K562 (cell line): ENCODE measurements around the gene PTTG1IP. TPM values are rescaled to one million over a fixed set of nuclear protein-coding genes. Genes with fewer than 3 reads are reported as not detected.

Experiments used
- ATF3 ChIP-seq, 2 experiments: fragments of 450-650 bp in 1 of 2; sonication (generic) in 1 of 2; formaldehyde crosslinking in 1 of 2; IDR thresholded peaks in 1 of 2; conservative IDR thresholded peaks in 1 of 2; 2 replicates each; pipeline versions ENCODE4 v1.6.1 to v1.8.1; 2016 to 2023; ENCODE audit warnings: mild to moderate bottlenecking in 2 of 2, moderate library complexity in 2 of 2, inconsistent platforms in 1 of 2, missing genetic modification reagents in 1 of 2
- CXXC5 ChIP-seq: fragments of 250-450 bp; sonication (Bioruptor Pico); IDR thresholded peaks from 2 replicates; pipeline ENCODE4 v1.8.0; 2022; ENCODE audit warnings: inconsistent platforms, mild to moderate bottlenecking, moderate library complexity
- ETV5 ChIP-seq: sonication (generic); formaldehyde crosslinking; IDR thresholded peaks from 2 replicates; pipeline ENCODE4 v1.4.0; 2020; ENCODE audit warnings: low read depth, mild to moderate bottlenecking, missing genetic modification reagents
- HOXB6 ChIP-seq: fragments of 250-450 bp; sonication (Bioruptor Pico); IDR thresholded peaks from 2 replicates; pipeline ENCODE4 v1.5.1; 2022; ENCODE audit warnings: mild to moderate bottlenecking, borderline replicate concordance
- LCOR ChIP-seq: sonication (generic); formaldehyde crosslinking; IDR thresholded peaks from 2 replicates; pipeline ENCODE4 v1.8.0; 2022; ENCODE audit warnings: mild to moderate bottlenecking, missing genetic modification reagents
- NKRF ChIP-seq: fragments of 450-650 bp; IDR thresholded peaks from 2 replicates; pipeline ENCODE4 v1.6.1; 2016; ENCODE audit warnings: borderline replicate concordance
- SAFB2 ChIP-seq: fragments of 200-400 bp; formaldehyde crosslinking; IDR thresholded peaks from 2 replicates; pipeline ENCODE4 v1.6.1; 2018; ENCODE audit warnings: borderline replicate concordance, low read length, low read depth, moderate library complexity; ENCODE audit not compliant: severe bottlenecking
- SMARCE1 ChIP-seq: fragments of 450-650 bp; IDR thresholded peaks from 2 replicates; pipeline ENCODE4 v1.7.1; 2016; ENCODE audit warnings: mild to moderate bottlenecking
- SUPT5H ChIP-seq: fragments of 450-650 bp; IDR thresholded peaks from 2 replicates; pipeline ENCODE4 v1.6.1; 2016
- ZNF197 ChIP-seq: fragments of 200-800 bp; sonication (Bioruptor generic); IDR thresholded peaks from 2 replicates; pipeline ENCODE4 v1.6.1; 2016; ENCODE audit warnings: low read depth, missing genetic modification characterization, missing compliant biosample characterization
- ZNF354B ChIP-seq: fragments of 250-450 bp; sonication (Bioruptor Pico); IDR thresholded peaks from 2 replicates; pipeline ENCODE4 v1.4.0; 2020
- ZNF707 ChIP-seq: fragments of 250-450 bp; sonication (Bioruptor Pico); conservative IDR thresholded peaks from 2 replicates; pipeline ENCODE4 v1.8.0; 2022; ENCODE audit warnings: inconsistent platforms, mild to moderate bottlenecking, moderate library complexity
- polyA plus RNA-seq, 8 experiments: library from polyadenylated mRNA; depleted of rRNA in 4 of 8; stranded (reverse) in 5 of 8; unstranded in 3 of 8; fragments of >200 nt; fragmentation: Nextera tagmentation in 2 of 8; fragmentation: Illumina TruSeq in 1 of 8; extraction: Ambion mirVana in 2 of 8; extraction: Trizol in 1 of 8; gene quantifications; 2 replicates each; pipeline versions ENCODE4 v1.2.1 to v1.2.3, GENCODE V29; 2011 to 2014; ENCODE audit warnings: inconsistent platforms in 1 of 8, missing spikeins in 1 of 8
- total RNA-seq, 7 experiments: library from RNA; depleted of rRNA in 6 of 7; stranded (reverse); fragments of >200 nt in 6 of 7; fragmentation: Illumina TruSeq in 2 of 7; extraction: Trizol in 2 of 7; gene quantifications; 2 replicates each; pipeline versions ENCODE4 v1.2.1 to v1.2.3, GENCODE V29; 2011 to 2021; ENCODE audit warnings: low replicate concordance in 1 of 7
- TF ChIP-seq, protein P1 (sequence below): fragments of 150-350 bp; conservative IDR thresholded peaks from 2 replicates; pipeline ENCODE4 v1.6.1; 2014; ENCODE audit warnings: low read length
- TF ChIP-seq, protein P2 (sequence below): sonication (generic); formaldehyde crosslinking; IDR thresholded peaks from 2 replicates; pipeline ENCODE4 v1.8.0; 2022; ENCODE audit warnings: mild to moderate bottlenecking, missing genetic modification reagents
- TF ChIP-seq, protein P3 (sequence below), 3 experiments: fragments of 200-800 bp in 1 of 3; fragments of 250-450 bp in 1 of 3; fragments of 450-650 bp in 1 of 3; sonication (Bioruptor Pico) in 1 of 3; sonication (Bioruptor generic) in 1 of 3; formaldehyde crosslinking in 1 of 3; IDR thresholded peaks; 2 replicates each; pipeline versions ENCODE4 v1.6.1 to v1.8.0; 2016 to 2022; ENCODE audit warnings: mild to moderate bottlenecking in 2 of 3, missing genetic modification characterization in 2 of 3, missing compliant biosample characterization in 1 of 3, moderate library complexity in 1 of 3

PTTG1IP gene
- total and polyA plus RNA-seq, 9 of the 15 experiments (the other 6 are each of a cell fraction or from before 2014, with no cell fraction given) = 5.0 to 99.3 (median 82.4) TPM

- TF ChIP-seq, protein P1, sequence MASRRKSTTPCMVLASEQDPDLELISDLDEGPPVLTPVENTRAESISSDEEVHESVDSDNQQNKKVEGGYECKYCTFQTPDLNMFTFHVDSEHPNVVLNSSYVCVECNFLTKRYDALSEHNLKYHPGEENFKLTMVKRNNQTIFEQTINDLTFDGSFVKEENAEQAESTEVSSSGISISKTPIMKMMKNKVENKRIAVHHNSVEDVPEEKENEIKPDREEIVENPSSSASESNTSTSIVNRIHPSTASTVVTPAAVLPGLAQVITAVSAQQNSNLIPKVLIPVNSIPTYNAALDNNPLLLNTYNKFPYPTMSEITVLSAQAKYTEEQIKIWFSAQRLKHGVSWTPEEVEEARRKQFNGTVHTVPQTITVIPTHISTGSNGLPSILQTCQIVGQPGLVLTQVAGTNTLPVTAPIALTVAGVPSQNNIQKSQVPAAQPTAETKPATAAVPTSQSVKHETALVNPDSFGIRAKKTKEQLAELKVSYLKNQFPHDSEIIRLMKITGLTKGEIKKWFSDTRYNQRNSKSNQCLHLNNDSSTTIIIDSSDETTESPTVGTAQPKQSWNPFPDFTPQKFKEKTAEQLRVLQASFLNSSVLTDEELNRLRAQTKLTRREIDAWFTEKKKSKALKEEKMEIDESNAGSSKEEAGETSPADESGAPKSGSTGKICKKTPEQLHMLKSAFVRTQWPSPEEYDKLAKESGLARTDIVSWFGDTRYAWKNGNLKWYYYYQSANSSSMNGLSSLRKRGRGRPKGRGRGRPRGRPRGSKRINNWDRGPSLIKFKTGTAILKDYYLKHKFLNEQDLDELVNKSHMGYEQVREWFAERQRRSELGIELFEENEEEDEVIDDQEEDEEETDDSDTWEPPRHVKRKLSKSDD = no peak
- TF ChIP-seq ETV5 (CRISPR knock-in tag) = no peak; the same call in 1 of the 2 replicates
- TF ChIP-seq SUPT5H = peak; percentile 96
- peak; percentile 91; the same call in 1 of the 2 replicates for TF ChIP-seq NKRF
- no peak for TF ChIP-seq SAFB2
- TF ChIP-seq ZNF354B = no peak
- TF ChIP-seq ATF3 (IDR thresholded peaks at IDR 0.05) = no peak
- peak; percentile 53; the same call in 1 of the 2 replicates for TF ChIP-seq ATF3 (CRISPR knock-in tag; conservative IDR thresholded peaks at IDR 0.05)
- TF ChIP-seq HOXB6 = no peak
- TF ChIP-seq, protein P2, sequence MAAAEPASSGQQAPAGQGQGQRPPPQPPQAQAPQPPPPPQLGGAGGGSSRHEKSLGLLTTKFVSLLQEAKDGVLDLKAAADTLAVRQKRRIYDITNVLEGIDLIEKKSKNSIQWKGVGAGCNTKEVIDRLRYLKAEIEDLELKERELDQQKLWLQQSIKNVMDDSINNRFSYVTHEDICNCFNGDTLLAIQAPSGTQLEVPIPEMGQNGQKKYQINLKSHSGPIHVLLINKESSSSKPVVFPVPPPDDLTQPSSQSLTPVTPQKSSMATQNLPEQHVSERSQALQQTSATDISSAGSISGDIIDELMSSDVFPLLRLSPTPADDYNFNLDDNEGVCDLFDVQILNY (CRISPR knock-in tag) = peak; percentile 55; the same call in 1 of the 2 replicates
- TF ChIP-seq ZNF197 (CRISPR knock-in tag) = peak; percentile 24; the same call in 1 of the 2 replicates
- TF ChIP-seq LCOR = 0 out of 2 replicates have a peak, but pooled peaks have one; percentile 36
- peak; percentile 96 for TF ChIP-seq CXXC5 (CRISPR knock-in tag)
- TF ChIP-seq SMARCE1 = no peak
- TF ChIP-seq, protein P3, sequence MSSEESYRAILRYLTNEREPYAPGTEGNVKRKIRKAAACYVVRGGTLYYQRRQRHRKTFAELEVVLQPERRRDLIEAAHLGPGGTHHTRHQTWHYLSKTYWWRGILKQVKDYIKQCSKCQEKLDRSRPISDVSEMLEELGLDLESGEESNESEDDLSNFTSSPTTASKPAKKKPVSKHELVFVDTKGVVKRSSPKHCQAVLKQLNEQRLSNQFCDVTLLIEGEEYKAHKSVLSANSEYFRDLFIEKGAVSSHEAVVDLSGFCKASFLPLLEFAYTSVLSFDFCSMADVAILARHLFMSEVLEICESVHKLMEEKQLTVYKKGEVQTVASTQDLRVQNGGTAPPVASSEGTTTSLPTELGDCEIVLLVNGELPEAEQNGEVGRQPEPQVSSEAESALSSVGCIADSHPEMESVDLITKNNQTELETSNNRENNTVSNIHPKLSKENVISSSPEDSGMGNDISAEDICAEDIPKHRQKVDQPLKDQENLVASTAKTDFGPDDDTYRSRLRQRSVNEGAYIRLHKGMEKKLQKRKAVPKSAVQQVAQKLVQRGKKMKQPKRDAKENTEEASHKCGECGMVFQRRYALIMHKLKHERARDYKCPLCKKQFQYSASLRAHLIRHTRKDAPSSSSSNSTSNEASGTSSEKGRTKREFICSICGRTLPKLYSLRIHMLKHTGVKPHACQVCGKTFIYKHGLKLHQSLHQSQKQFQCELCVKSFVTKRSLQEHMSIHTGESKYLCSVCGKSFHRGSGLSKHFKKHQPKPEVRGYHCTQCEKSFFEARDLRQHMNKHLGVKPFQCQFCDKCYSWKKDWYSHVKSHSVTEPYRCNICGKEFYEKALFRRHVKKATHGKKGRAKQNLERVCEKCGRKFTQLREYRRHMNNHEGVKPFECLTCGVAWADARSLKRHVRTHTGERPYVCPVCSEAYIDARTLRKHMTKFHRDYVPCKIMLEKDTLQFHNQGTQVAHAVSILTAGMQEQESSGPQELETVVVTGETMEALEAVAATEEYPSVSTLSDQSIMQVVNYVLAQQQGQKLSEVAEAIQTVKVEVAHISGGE (CRISPR knock-in tag; IDR thresholded peaks at IDR 0.05) = peak in 2 of 3 experiments; percentile 76 to 89; a peak in 5 of 6 replicates
- TF ChIP-seq ZNF707 (CRISPR knock-in tag) = no peak
Observed at GRCh38 chr21:44801468-44802395, 71.8 kb downstream of the PTTG1IP start, which contains the start of gene UBE2G2 (continued).
